Uterine smooth muscle cell (primary cell): ENCODE measurements around the gene FZD8. TPM values are rescaled to one million over a fixed set of nuclear protein-coding genes. Genes with fewer than 3 reads are reported as not detected.

Source experiments
- total RNA-seq: library from RNA; depleted of rRNA; stranded (reverse); fragments of >200 nt; gene quantifications from 2 replicates; pipeline ENCODE4 v1.2.3, GENCODE V29; 2014

Gene FZD8
- total RNA-seq: 20.2 and 39.5 TPM in 2 replicates

GRCh38 chr10:35642035-35642792 is at the start of gene FZD8:
TSS of gene FZD8 (minus strand) at chr10:35642296. CDS start at chr10:35641429, 867 bp downstream.

DNA sequence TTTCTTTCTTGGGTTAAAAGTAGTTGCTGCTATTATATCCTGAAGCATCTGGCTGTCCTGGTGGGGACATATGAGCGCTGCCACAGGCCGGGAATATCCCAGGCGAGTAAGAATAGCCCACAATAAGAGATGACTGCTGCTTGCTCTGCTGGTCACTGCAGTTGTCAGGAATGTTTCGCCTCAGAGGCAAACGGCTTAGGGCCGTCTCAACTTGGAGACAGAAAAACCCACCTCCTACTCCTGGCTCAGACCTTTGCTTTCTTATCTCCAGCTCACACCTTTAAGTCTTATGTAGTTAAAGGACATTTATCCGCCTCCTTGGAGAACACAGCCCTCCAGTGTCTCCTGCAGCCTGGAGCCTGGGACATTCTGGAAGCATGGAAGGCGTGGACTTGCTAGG is 36.9 kb downstream of the FZD8 start, which contains the start of gene GJD4:
Gene GJD4, plus strand, starts transcription at position 151 of the 400 bp plus-strand sequence. Its CDS starts 227 bp downstream, at position 378.

Other genes with a start within 250 kb of the FZD8 start
- gene GJD4, start 37.0 kb downstream of the FZD8 start, total RNA-seq: 0.12 TPM in 1 of 2 replicates, not detected in the other